Activated B cell treated with CpG ODN at 0.5 μM for 24 hours (primary cell): ENCODE results near the gene ZNF268. TPM values are rescaled to one million over a fixed set of nuclear protein-coding genes. Genes with fewer than 3 reads are reported as not detected.

ENCODE experiments used
- ATAC-seq: fragments of 200-7000 bp; cut with Tn5 transposase; one replicate; pipeline ENCODE4 v1.10.0; 2021; ENCODE audit warnings: low read depth, mild to moderate bottlenecking, moderate library complexity
- CTCF ChIA-PET: fragments of 350-600 bp; sonication (Branson Sonifier 250); formaldehyde crosslinking; loops from one replicate; lab custom pipeline; 2021; ENCODE audit warnings: antibody characterized with exemption; lab: Charles Lee
- POLR2A ChIA-PET: fragments of 350-600 bp; sonication (Branson Sonifier 250); formaldehyde crosslinking; loops from one replicate; lab custom pipeline; 2021; ENCODE audit warnings: antibody characterized with exemption; lab: Charles Lee
- DNase-seq: peaks from one replicate; pipeline ENCODE4 v3.0.0; 2022
- H3K27ac Mint-ChIP-seq: one replicate; pipeline ENCODE4 v1.8.0; 2020; ENCODE audit warnings: mixed read lengths
- H3K27me3 Mint-ChIP-seq: one replicate; pipeline ENCODE4 v1.8.0; 2021; ENCODE audit warnings: mixed read lengths
- H3K36me3 Mint-ChIP-seq: one replicate; pipeline ENCODE4 v1.8.0; 2021; ENCODE audit warnings: low read depth, mixed read lengths
- H3K4me1 Mint-ChIP-seq: one replicate; pipeline ENCODE4 v1.8.0; 2021; ENCODE audit warnings: mixed read lengths
- H3K4me3 Mint-ChIP-seq: one replicate; pipeline ENCODE4 v1.8.0; 2020; ENCODE audit warnings: mild to moderate bottlenecking, mixed read lengths
- H3K9me3 Mint-ChIP-seq: one replicate; pipeline ENCODE4 v1.8.0; 2020; ENCODE audit warnings: mixed read lengths
- intact Hi-C: fragments of 100-400 bp; cut with micrococcal nuclease; formaldehyde crosslinking; loops from one replicate; pipeline ENCODE4 v1.15.1; 2024
- total RNA-seq: library from RNA; stranded (reverse); gene quantifications from 2 replicates; pipeline ENCODE4 v1.2.3, GENCODE V29; 2022
- TF ChIP-seq, protein P1 (sequence below): fragments of 200-600 bp; IDR thresholded peaks from one replicate; pipeline ENCODE4 v1.8.0; 2022; ENCODE audit warnings: antibody characterized with exemption, mild to moderate bottlenecking

ZNF268 gene
- total RNA-seq, 1 donor from 2014 or later: 29.3 TPM

DNA sequence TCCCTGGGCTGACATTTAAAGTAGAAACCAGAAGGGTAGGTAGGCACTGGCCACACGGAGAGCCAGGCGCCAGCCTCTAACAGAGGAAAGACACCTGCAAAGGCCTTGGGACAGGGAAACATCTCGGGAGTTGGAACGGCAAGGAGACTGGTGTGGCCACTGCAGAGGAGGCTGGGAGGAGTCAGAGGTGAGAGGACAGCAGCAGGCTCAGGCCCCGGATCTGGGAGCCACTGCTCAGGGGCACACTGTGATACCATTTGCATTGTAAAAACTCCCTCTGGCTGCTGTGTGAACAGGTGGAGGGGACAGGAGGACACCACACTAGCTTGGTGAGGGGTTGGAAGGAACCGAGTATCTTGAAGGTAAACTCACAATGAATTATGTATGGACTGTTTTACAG, 51.7 kb downstream of the ZNF268 start:
- intact Hi-C loops: no loop called here
- H3K9me3 Mint-ChIP-seq: peaks cover 3% of the 10 kb centered on the region
- no peaks in the 10 kb centered on the region for H3K27me3 Mint-ChIP-seq
- H3K4me1 Mint-ChIP-seq: no peaks in the 10 kb centered on the region
- no peak for DNase-seq
- H3K4me3 Mint-ChIP-seq: no peak overlapping the region
- ChIA-PET POLR2A (no interaction called here), CTCF (no interaction called here)
- no peak overlapping the region for H3K27ac Mint-ChIP-seq
- no peaks in the 10 kb centered on the region for H3K36me3 Mint-ChIP-seq
- ATAC-seq: no peak
- TF ChIP-seq, protein P1, sequence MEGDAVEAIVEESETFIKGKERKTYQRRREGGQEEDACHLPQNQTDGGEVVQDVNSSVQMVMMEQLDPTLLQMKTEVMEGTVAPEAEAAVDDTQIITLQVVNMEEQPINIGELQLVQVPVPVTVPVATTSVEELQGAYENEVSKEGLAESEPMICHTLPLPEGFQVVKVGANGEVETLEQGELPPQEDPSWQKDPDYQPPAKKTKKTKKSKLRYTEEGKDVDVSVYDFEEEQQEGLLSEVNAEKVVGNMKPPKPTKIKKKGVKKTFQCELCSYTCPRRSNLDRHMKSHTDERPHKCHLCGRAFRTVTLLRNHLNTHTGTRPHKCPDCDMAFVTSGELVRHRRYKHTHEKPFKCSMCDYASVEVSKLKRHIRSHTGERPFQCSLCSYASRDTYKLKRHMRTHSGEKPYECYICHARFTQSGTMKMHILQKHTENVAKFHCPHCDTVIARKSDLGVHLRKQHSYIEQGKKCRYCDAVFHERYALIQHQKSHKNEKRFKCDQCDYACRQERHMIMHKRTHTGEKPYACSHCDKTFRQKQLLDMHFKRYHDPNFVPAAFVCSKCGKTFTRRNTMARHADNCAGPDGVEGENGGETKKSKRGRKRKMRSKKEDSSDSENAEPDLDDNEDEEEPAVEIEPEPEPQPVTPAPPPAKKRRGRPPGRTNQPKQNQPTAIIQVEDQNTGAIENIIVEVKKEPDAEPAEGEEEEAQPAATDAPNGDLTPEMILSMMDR: no peak

GRCh38 chr12:133233993-133234564, 52.8 kb downstream of the ZNF268 start:
- DNase-seq (no peak), ATAC-seq (no peak)
- Mint-ChIP-seq H3K36me3 (no peaks in the 10 kb centered on the region), H3K27me3 (no peaks in the 10 kb centered on the region), H3K4me1 (no peaks in the 10 kb centered on the region), H3K9me3 (peaks cover 3% of the 10 kb centered on the region), H3K27ac (no peak overlapping the region), H3K4me3 (no peak overlapping the region)
- CTCF ChIA-PET: no interaction called here
- POLR2A ChIA-PET: no interaction called here
- intact Hi-C loops: no loop called here
- TF ChIP-seq, protein P1: no peak

DNA sequence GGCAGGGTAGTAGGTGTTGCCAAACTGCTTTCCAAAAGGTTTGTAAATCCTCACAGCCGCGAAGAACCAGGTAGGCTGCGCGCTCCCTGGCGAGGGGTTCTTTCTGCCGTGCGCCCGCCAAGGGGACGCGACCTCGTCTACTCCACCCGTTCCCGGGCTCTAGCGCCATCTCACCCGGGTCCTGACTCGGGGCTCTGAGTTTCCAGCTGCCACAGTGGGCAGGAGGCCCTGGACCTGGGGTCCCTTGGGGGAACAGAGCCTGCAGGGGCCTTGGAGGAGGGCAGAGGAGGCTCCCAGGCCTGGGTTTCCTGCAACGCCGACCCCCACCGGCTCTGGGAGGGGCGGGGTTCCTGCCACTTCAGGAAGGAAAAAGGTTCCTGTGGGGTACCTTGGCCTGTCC, 53.7 kb downstream of the ZNF268 start:
- ATAC-seq (no peak), DNase-seq (no peak)
- ChIA-PET POLR2A (no interaction called here), CTCF (no interaction called here)
- Mint-ChIP-seq H3K27me3 (no peaks in the 10 kb centered on the region), H3K27ac (no peak overlapping the region), H3K4me3 (no peak overlapping the region), H3K4me1 (no peaks in the 10 kb centered on the region), H3K36me3 (no peaks in the 10 kb centered on the region), H3K9me3 (peaks cover 6% of the 10 kb centered on the region)
- intact Hi-C loops: no loop called here
- TF ChIP-seq, protein P1: no peak

- ChIA-PET POLR2A (no interaction called here), CTCF (no interaction called here)
- no peak for DNase-seq
- Mint-ChIP-seq H3K9me3 (peaks cover 7% of the 10 kb centered on the region), H3K36me3 (no peaks in the 10 kb centered on the region), H3K27me3 (no peaks in the 10 kb centered on the region), H3K27ac (no peak within 1 kb of the TSS), H3K4me3 (no peak within 1 kb of the TSS), H3K4me1 (no peaks in the 10 kb centered on the region)
- ATAC-seq: no peak
- TF ChIP-seq, protein P1: no peak
- intact Hi-C loops: no loop called here
Measured at GRCh38 chr12:133235401-133236112, 54.3 kb downstream of the ZNF268 start, which contains the start of gene ANHX. TSS of gene ANHX (minus strand) at chr12:133235877. CDS start at chr12:133234356, 1,521 bp downstream.

- ATAC-seq: no peak
- peaks cover 9% of the 10 kb centered on the region for H3K9me3 Mint-ChIP-seq
- no peaks in the 10 kb centered on the region for H3K4me1 Mint-ChIP-seq
- DNase-seq: no peak
- H3K27me3 Mint-ChIP-seq: no peaks in the 10 kb centered on the region
- no peak overlapping the region for H3K27ac Mint-ChIP-seq
- ChIA-PET CTCF (no interaction called here), POLR2A (no interaction called here)
- no peaks in the 10 kb centered on the region for H3K36me3 Mint-ChIP-seq
- no peak overlapping the region for H3K4me3 Mint-ChIP-seq
- TF ChIP-seq, protein P1: no peak
- intact Hi-C loops: no loop called here
Measured at GRCh38 chr12:133236144-133236543, 54.8 kb downstream of the ZNF268 start.
